HCT116 (cell line): ENCODE measurements around the gene LPAR6.

Source experiments
- CBX3 ChIP-seq: IDR thresholded peaks from 2 replicates; pipeline ENCODE4 v1.6.1; 2012; ENCODE audit warnings: low read depth
- CEBPB ChIP-seq: IDR thresholded peaks from 2 replicates; pipeline ENCODE4 v1.6.1; 2012; ENCODE audit warnings: low read depth
- CTCF ChIP-seq, 3 experiments: fragments of 200-600 bp in 1 of 3; sonication (generic) in 1 of 3; IDR thresholded peaks in 2 of 3; conservative IDR thresholded peaks in 1 of 3; 2 replicates each; pipeline ENCODE4 v1.5.1; 2012 to 2017; ENCODE audit warnings: low read depth in 2 of 3, low read length in 2 of 3, antibody characterized with exemption in 1 of 3, borderline replicate concordance in 1 of 3, control low read depth in 1 of 3, mild to moderate bottlenecking in 1 of 3, mixed read lengths in 1 of 3, mixed run types in 1 of 3, moderate library complexity in 1 of 3; ENCODE audit not compliant: insufficient read depth in 1 of 3
- ELF1 ChIP-seq: IDR thresholded peaks from 2 replicates; pipeline ENCODE4 v1.6.1; 2012; ENCODE audit warnings: low read depth, borderline replicate concordance
- EZH2 ChIP-seq: fragments of 200-600 bp; sonication (generic); IDR thresholded peaks from 2 replicates; pipeline ENCODE4 v1.6.1; 2017; ENCODE audit warnings: antibody characterized with exemption, mixed run types
- EZH2phosphoT487 ChIP-seq: fragments of 200-600 bp; IDR thresholded peaks from 2 replicates; pipeline ENCODE4 v1.6.1; 2018; ENCODE audit warnings: antibody characterized with exemption, borderline replicate concordance
- JUND ChIP-seq: IDR thresholded peaks from 2 replicates; pipeline ENCODE4 v1.6.1; 2012
- MAX ChIP-seq: IDR thresholded peaks from 2 replicates; pipeline ENCODE4 v1.6.1; 2012
- SIN3A ChIP-seq: IDR thresholded peaks from 2 replicates; pipeline ENCODE4 v1.6.1; 2012; ENCODE audit warnings: low read depth
- SP1 ChIP-seq: IDR thresholded peaks from 2 replicates; pipeline ENCODE4 v1.6.1; 2012; ENCODE audit warnings: low read depth
- SRF ChIP-seq: IDR thresholded peaks from 2 replicates; pipeline ENCODE4 v1.6.1; 2012; ENCODE audit warnings: low read depth
- YY1 ChIP-seq: IDR thresholded peaks from 2 replicates; pipeline ENCODE4 v1.6.1; 2011; ENCODE audit warnings: low read length, low read depth, moderate library complexity, mild to moderate bottlenecking; ENCODE audit not compliant: insufficient replicate concordance; ENCODE audit errors: extremely low read depth
- ZNF274 ChIP-seq: fragments of 200-500 bp; sonication (Bioruptor generic); IDR thresholded peaks from 2 replicates; pipeline ENCODE4 v1.6.1; 2014; ENCODE audit warnings: mild to moderate bottlenecking, low read depth, low read length, inconsistent platforms
- TF ChIP-seq, protein P1 (sequence below): IDR thresholded peaks from 2 replicates; pipeline ENCODE4 v1.6.1; 2011; ENCODE audit warnings: mild to moderate bottlenecking, low read length, moderate library complexity; ENCODE audit not compliant: insufficient replicate concordance; ENCODE audit errors: extremely low read depth

GRCh38 chr13:48448285-48448958 is 35.5 kb upstream of the LPAR6 start:
- no peak for TF ChIP-seq YY1
- no peak for TF ChIP-seq EZH2phosphoT487
- TF ChIP-seq MAX: no peak
- no peak for TF ChIP-seq CTCF (IDR thresholded peaks at IDR 0.05 in 2 of 3, conservative IDR thresholded peaks at IDR 0.05 in 1 of 3; ENCODE audit: borderline replicate concordance in 1 of 3, insufficient read depth in 1 of 3, low read depth in 2 of 3, low read length in 2 of 3)
- no peak for TF ChIP-seq EZH2
- TF ChIP-seq ELF1: no peak
- TF ChIP-seq SIN3A: no peak
- no peak for TF ChIP-seq SRF
- TF ChIP-seq CBX3: no peak
- no peak for TF ChIP-seq JUND
- no peak for TF ChIP-seq SP1
- TF ChIP-seq, protein P1, sequence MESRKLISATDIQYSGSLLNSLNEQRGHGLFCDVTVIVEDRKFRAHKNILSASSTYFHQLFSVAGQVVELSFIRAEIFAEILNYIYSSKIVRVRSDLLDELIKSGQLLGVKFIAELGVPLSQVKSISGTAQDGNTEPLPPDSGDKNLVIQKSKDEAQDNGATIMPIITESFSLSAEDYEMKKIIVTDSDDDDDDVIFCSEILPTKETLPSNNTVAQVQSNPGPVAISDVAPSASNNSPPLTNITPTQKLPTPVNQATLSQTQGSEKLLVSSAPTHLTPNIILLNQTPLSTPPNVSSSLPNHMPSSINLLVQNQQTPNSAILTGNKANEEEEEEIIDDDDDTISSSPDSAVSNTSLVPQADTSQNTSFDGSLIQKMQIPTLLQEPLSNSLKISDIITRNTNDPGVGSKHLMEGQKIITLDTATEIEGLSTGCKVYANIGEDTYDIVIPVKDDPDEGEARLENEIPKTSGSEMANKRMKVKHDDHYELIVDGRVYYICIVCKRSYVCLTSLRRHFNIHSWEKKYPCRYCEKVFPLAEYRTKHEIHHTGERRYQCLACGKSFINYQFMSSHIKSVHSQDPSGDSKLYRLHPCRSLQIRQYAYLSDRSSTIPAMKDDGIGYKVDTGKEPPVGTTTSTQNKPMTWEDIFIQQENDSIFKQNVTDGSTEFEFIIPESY: no peak
- TF ChIP-seq CEBPB: no peak
- TF ChIP-seq ZNF274: no peak
